Epithelial cell of proximal tubule (primary cell): ENCODE data around the gene ADAMTS12. TPM values are rescaled to one million over a fixed set of nuclear protein-coding genes. Genes with fewer than 3 reads are reported as not detected.
"Not testable (repeated sequence)": the region's sequence is repeated elsewhere in the genome, so short reads cannot be mapped to it uniquely, and the experiment has no call there.

Experiments used
- DNase-seq: peaks from one replicate; pipeline ENCODE4 v3.0.0-alpha.2; 2011; ENCODE audit warnings: low read depth
- H3K4me3 ChIP-seq: 2 replicates; pipeline ENCODE4 v1.5.1; 2011; ENCODE audit warnings: low read depth, mild to moderate bottlenecking, low read length
- total RNA-seq: library from RNA; depleted of rRNA; stranded (reverse); fragments of >200 nt; gene quantifications from 2 replicates; pipeline ENCODE4 v1.2.3, GENCODE V29; 2015
- TF ChIP-seq, protein P1 (sequence below): conservative IDR thresholded peaks from 2 replicates; pipeline ENCODE4 v1.5.1; 2012; ENCODE audit warnings: low read depth, mild to moderate bottlenecking, low read length

The ADAMTS12 gene
- total RNA-seq, 1 donor from 2014 or later, result 2.1 TPM

DNA sequence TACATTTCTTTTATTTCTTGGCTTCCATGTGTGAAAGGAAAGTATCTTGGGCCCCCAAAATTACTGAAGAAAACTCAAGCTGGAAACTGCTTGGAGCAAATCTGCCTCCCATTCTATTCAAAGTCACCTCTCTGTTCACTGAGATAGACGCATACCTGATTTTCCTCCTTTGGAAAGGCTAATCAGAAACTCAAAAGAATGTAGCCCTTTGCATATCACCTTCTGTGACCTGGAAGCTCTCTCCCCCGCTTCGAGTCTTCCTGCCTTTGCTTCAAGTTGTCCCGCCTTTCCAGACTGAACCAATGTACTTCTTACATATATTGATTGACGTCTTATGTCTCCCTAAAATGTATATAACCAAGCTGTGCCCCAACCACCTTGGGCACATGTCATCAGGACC is 39.3 kb upstream of the ADAMTS12 start:
- no peak overlapping the region for H3K4me3 ChIP-seq
- TF ChIP-seq, protein P1, sequence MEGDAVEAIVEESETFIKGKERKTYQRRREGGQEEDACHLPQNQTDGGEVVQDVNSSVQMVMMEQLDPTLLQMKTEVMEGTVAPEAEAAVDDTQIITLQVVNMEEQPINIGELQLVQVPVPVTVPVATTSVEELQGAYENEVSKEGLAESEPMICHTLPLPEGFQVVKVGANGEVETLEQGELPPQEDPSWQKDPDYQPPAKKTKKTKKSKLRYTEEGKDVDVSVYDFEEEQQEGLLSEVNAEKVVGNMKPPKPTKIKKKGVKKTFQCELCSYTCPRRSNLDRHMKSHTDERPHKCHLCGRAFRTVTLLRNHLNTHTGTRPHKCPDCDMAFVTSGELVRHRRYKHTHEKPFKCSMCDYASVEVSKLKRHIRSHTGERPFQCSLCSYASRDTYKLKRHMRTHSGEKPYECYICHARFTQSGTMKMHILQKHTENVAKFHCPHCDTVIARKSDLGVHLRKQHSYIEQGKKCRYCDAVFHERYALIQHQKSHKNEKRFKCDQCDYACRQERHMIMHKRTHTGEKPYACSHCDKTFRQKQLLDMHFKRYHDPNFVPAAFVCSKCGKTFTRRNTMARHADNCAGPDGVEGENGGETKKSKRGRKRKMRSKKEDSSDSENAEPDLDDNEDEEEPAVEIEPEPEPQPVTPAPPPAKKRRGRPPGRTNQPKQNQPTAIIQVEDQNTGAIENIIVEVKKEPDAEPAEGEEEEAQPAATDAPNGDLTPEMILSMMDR, result no peak
- no peak for DNase-seq

DNA sequence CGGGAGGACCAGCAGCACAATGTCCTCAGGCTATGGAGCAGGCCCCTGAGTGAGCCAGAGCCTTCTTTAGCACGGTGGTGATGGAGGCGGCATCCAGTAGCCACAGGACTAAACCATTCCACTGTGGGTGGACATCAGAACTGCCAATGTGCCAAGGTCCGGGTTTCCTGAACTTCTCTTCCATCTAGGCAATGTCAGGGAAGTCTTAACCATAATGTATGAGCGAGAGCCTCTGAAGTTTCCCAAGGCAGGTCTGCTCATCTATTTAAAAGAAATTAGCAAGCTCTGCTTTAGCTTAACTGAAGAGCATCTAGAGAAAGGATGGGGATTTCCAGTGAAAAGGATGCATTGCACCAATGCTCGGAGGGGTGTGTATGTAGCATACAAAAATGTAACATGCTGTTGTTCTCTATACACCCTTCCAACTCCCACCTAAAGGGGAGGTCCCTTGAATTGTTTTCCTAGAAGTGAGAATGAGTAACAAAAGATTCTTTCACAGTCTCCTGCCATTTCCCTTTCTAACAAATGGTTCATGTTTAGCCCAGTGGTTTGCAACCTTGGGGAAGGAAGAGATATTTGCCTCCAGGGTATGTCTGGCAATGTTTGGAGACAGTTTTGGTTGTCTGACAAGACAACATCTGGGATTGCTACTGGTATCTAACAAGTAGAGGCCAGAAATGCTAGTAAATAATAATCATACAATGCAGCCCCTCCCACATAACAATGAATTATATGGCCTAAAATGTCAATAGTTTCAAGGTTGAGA is 38.3 kb upstream of the ADAMTS12 start:
- DNase-seq, result no peak
- TF ChIP-seq, protein P1, result no peak
- H3K4me3 ChIP-seq, result no peak overlapping the region

DNA sequence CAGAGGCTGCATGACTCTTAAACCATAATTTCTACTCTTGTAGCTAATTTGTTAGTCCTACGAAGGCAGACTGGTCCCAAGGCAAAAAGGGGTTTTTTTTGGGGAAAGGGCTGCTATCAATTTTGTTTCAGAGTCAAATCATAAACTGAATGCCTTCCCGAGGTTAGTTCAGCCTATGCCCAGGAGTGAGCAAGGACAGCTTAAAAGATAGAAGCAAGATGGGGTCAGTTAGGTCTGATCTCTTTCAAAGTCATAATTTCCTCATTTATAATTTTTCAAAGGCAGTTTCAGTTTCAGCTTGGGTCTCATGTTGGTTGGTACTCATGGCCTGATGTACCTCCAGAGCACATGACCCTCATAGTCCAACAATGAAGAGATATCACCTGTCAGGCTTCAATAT is 36.5 kb upstream of the ADAMTS12 start:
- TF ChIP-seq, protein P1, result no peak
- no peak for DNase-seq

DNA sequence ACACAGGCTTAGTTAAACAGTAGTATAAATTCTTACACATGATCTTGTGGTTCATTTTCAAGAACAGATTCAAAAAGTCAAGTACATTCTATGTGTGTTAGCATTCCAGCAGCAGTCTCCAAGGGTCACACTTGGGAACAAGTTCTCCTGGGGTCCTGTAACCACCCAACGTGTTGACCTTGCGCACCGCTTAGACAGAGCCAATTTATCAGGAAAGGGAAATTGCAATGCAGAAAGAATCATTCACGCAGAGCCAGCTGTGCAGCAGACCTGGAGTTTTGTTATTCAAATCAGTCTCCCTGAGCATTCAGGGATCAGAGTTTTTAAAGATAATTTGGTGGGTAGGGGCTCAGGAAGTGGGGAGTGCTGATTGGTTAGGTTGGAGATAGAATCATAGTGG is 35.9 kb upstream of the ADAMTS12 start:
- DNase-seq, result no peak
- TF ChIP-seq, protein P1, result no peak
- no peak overlapping the region for H3K4me3 ChIP-seq

More for the DNA sequence above, 36.5 kb upstream of the ADAMTS12 start:
- H3K4me3 ChIP-seq, result no peak overlapping the region

DNA sequence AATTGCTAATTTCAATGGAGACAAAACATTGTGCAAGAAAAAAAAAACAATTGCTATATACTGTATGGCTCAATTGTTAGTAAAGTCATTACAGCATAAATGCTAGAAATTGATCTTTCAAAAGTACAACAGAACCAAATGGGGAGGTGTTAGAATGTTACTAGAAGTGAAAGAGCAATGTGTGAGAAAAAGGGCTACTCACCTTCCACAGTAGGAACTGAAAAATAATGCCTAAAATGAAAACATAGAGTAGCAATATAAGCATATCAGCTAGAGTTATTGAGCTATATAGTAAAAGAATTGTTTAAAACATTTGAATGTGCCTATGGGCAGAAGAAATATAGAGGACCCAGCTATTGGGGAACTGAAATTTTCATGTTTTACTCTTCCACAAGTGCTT is 33.5 kb upstream of the ADAMTS12 start:
- DNase-seq, result no peak
- TF ChIP-seq, protein P1, result no peak
- H3K4me3 ChIP-seq, result no peak overlapping the region

DNA sequence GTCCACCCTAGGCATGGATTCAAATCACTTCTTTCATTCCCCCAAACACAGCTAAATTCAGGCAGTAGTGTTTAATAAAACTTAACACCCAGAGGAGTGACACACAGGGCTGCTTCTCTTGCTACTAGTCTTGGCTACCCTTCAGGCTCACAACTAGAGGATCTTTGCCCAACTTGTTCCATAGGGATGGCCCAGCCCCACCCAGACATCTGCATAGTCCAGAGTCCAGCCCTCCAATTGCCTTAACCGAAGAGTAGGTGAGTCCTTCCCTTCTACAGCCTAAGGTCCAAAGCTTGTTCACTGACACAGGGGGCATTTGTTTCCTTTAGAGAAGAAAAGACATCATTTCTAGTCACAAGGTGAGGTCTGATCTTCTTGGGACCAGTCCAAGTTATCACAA is 29.2 kb upstream of the ADAMTS12 start:
- H3K4me3 ChIP-seq, result no peak overlapping the region
- TF ChIP-seq, protein P1, result no peak
- no peak for DNase-seq

DNA sequence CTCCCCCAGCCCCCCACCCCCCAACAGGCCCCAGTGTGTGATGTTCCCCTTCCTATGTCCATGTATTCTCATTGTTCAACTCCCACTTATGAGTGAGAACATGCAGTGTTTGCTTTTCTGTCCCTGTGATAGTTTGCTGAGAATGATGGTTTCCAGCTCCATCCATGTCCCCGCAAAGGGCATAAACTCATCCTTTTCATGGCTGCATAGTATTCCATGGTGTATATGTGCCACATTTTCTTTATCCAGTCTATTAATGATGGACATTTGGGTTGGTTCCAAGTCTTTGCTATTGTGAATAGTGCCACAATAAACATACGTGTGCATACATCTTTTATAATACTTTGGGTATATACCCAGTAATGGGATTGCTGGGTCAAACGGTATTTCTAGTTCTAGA is 23.1 kb upstream of the ADAMTS12 start:
- not testable (repeated sequence) for DNase-seq, H3K4me3 ChIP-seq

DNA sequence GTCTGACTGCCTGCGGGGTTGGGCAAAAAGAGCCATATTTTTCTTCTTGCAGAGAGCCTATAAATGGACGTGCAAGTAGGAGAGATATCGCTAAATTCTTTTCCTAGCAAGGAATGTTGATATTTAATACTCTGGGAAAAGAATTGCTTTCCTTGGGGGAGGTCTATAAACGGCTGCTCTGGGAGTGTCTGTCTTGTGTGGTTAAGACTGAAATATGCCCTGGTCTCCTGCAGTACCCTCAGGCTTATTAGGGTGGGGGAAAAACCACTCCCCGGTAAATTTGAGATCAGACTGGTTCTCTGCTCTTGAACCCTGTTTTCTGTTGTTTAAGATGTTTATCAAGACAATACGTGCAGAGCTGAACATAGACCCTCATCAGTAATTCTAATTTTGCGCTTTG is 14.5 kb upstream of the ADAMTS12 start:
- not testable (repeated sequence) for DNase-seq, H3K4me3 ChIP-seq
